MV-4-11 (cell line): ENCODE measurements around the gene POLN.
"Not testable (repeated sequence)": the region's sequence is repeated elsewhere in the genome, so short reads cannot be mapped to it uniquely, and the experiment has no call there.

Experiments
- DNase-seq: peaks from one replicate; lab custom pipeline; 2025; lab: John Stamatoyannopoulos, UW

The POLN gene

DNA sequence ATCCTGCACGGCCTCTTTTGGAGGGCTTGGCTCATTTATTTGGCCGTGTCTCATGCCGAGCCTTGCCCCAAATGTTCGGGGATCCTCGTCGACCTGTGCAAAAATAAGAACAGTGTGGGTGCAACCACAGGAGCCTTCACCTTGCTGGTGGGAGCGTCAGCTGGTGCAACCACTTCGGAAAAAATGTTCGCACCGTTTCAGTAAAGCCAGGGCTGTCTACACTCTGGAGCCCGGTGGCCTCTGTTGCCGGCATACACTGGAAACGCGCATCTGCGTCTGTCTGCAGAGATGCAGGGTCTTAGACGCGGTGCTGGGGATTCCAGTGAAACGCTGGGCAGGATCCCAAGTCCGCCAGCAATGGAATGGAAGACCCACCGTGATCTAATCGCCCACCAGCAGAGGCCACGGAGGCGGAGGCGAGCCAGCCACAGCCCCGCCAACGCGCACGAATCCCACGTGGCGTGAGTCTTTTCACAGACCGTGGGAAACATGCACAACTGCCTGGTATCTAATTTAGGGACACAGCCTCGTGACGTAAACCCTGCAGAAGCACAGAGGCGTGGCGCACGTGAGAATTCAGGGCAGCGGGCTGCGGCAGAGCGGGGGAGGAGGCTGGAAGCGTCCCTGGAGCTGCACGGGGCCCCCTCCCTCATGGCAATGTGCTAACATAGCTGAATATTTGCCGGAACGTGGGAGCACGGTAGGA is 33.8 kb upstream of the POLN start:
- no peak for DNase-seq

DNA sequence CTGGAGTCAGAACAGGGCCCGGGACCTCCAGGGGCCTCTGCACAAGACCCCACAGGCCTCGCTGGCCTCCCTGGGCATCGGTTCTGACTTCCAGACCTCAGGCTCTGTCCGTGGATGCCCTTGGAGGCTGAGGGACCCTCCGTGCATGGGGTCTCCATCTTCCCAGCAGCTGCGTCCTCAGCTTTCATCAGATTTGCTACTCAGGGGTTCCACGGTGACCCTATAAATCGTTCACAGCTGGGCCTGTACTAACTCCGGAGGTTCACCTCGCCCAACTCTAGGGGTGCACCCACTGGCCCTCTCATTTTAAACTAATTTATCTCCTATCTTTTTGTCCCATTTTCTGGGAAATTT is 33.1 kb upstream of the POLN start:
- DNase-seq: not testable (repeated sequence)

DNA sequence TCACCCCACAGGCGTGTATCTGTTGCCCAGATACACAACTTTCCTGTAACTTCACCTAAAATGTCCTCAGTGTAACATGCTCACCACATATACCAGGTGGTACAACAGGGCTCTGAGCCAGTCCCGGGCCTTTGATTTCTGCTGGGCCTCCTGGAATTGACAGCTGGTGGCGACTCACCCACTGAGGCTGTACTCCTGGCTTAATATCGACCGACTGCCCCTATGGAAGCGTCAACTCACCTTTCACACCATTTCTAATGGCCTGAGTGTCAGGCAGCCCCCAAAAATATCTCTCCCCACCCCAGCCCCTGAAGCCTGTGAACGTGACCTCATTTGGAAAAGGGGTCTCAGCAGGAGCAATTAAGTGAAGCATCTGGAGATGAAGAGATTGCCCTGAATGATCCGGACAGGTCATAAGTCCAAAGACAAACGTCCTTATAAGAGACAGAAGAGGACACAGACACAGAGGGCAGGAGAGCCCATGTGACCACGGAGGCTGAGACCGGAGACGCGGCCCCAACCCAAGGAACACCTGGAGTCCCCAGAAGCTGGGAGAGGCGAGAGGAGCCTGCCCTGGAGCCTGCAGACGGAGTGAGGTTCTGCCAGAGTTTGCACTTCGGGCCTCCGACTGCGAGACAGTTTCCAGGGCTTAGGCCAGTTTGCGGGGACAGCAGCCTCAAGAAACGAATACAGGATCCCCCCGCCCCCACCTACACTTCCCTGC is 32.6 kb upstream of the POLN start:
- DNase-seq: no peak

GRCh38 chr4:2273657-2274319 is 31.9 kb upstream of the POLN start:
- no peak for DNase-seq

DNA sequence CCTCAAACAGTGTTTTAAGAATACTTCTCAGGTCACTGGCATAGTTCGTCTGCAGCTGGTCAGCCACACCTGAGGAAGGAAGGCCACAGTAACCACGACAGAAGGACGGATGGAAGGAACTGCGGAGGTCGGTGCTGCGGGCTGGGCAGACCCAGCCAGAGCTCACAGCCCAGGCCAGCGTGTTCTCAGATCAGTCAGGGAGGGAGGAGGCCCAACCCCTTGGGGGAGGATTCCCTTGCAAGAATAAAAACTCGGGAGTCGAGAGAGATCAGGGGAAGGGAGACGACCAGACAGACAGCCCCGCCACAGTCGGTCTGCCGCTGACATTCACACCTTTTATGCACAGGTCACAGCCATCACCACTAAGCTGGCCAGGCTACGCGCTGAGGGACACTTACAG is 31.3 kb upstream of the POLN start:
- DNase-seq: no peak

DNA sequence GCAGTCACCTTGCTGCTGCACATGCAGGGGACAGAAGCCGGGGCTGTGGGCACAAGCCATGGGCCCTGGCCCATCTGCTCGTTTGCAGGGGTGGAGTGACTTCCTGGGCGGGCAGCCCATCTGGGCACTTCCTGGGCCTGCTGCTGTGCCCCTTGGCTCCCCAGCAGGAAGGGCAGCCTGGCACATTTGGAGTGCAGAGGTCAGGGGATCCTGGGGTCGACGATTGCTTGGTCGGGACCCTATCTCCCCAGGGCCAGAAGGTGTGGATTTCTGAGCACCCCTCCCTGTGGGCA is 30.9 kb upstream of the POLN start:
- DNase-seq: no peak

GRCh38 chr4:2272026-2272827 is 30.3 kb upstream of the POLN start:
- DNase-seq: no peak

DNA sequence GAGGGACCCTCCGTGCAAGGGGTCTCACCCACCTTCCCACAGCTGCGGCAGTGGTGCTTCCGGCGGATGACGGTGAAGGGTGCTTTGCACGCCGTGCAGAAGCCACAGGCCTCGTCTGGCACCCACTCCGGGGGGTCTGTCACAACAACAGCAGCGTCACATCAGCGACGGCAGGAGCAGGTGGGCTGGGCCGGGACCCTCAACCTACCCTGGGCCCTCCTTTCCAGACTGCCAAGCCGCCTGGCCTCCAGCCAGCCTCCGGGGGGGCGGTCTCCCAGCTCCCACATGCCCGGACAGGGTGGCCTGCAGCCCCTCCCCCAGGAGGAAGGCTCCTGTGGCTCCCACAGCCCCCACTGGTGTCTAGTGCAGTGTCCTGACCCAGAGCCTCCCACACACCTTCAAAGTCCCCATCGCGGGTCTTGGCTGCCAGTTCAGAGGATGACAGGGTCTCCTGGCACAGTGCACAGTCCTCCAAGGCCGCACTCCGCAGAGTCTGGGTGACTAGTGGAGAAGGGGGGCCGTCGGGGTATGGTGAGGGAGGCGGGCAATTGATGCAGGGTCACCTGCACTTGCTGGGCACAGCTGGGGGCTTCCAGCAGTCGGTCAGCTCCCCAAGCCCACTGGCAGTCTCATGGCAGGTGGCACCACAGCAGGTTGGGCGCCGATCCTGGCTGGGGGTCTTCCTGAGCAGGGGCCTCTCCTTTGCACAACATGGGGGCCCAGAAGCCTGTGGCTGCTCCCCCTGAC is 29.5 kb upstream of the POLN start:
- DNase-seq: no peak

DNA sequence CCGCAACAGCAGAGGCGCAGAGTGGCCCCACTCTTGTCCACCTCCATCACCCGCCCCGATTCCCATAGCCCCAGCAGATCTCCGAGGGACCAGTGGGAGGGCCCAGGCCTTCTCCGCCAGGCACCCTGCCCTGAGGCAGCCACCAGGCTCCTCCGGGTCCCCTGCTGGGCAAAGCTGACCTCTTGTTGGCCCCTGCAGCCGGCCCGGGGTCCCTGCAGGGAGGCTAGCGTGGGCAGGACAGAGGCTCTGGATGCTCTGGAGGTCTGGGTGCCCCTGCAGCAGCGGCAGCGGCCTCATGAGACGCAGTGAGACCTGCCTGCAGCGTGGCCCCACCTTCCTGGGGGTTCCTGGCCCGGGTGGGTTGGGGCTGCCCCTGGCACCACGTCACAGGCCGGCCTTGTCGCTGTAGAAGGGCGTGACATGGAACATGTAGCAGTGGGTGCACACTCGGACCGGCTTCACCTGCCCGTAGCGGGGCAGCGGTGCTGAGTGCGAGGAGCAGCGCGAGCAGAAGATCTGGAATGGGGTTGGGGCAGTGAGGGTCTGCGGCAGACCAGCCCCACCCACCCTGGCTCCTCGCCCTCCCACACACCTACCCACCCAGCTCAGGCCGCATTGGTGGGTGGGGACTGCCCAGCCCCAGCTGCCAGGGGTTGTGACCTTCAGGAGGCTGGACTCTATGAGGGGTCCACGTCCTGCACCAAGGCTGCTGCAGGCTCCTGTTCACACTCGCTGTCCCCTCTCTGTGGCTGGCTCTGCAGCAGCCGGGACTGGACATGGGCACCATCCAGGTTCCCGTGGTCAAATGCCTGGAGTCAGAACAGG is 28.6 kb upstream of the POLN start:
- no peak for DNase-seq

GRCh38 chr4:2269618-2270163 is 27.8 kb upstream of the POLN start:
- DNase-seq: no peak

DNA sequence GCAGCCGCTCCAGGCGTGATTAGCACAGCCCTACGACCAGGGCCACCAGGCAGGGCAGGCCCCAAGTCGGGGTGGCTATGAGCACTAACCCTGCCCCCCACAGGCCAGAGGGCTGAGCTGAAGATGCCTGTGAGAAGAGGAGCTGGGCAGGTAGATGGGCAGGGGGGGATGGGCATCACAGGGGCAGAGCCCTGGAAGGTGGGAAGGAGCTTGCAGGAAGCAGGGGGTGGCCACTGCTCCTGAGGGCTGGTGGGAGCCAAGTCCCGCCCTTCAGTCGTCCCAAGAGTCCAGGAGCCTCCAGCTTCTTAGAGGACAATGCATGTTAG is 27.2 kb upstream of the POLN start:
- DNase-seq: no peak

GRCh38 chr4:2268357-2269205 is 26.7 kb upstream of the POLN start:
- no peak for DNase-seq

DNA sequence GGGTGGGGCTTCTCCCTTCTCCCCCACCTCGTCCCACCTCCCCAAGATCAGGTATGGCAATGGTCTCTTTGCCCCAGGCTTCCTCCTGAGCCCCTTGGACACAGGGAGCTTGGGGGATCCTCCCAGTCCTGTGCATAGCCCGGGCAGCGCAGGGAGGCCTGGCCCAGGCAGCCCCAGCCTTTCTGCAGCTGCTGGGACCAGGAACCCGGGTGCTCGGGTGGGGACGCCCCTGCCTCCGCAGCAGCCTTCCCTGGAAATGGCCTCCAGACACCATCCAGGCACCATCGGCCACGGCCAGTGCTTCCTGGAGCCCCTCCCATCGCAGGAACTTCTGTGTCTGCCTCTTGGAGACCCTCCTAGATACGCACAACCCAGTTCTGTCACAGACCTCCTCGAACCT is 25.9 kb upstream of the POLN start:
- DNase-seq: no peak

DNA sequence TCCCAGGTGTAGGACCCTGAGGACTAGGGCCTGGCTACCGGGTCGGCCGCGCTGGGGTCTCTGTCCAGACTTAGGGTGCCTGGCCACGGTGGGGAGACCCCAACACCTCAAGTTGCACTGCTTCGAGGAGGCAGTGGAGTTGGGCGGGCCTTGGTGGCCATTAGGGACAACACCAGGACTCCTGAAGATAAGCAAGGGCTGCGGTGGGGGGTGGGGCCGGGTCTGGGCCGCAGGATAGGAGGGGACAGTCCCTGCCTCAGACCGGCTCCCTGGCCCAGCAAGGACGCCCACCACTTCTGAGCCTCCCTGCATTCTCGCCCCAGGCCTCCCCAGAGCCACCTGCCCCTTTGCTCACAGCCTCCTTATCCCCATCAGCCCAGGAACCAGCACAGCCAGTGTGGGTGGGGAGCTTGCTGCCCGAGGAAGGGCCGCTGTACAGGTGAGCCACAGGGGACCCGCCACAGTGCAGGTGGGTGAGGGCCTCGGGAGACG is 25.4 kb upstream of the POLN start:
- no peak for DNase-seq

DNA sequence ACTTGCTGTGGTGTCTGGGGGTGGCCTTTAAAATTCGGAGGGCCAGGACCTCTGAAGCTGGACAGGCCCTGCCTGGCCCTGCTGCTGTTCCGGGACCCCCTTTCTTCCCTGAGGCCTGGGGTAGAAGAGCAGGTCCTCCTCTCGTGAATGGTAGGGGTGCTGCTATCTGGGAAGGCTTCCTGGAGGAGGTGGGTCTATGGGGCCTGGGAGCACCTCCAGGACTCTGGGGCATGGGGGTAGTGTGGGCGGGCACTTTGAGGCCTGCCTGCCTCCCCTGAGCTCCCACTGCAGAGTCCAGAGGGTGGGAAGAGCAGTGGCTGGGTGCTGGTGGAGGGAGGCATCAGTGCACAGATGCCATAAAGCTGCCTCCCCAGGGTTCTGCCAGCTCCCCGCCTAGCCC is 24.9 kb upstream of the POLN start:
- no peak for DNase-seq

DNA sequence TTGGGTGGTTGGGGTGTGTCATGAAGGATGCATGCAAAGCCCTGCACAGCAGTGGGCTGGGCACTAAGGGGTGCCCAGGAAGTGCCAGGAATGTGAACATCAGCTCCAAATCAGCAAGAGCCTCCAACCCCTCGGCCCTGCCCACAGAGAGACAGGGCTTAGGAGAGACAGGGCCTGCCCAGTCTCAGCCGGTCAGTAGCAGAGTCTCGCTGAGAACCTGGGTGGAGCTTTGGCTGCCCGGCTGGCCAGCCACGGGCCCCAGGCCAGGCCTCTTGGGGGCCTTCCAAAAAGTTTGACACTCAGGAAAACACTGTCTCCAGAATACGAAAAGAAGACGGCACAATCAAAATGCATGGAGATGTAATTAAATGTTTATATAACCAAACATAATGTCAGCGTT is 24.3 kb upstream of the POLN start:
- DNase-seq: no peak

DNA sequence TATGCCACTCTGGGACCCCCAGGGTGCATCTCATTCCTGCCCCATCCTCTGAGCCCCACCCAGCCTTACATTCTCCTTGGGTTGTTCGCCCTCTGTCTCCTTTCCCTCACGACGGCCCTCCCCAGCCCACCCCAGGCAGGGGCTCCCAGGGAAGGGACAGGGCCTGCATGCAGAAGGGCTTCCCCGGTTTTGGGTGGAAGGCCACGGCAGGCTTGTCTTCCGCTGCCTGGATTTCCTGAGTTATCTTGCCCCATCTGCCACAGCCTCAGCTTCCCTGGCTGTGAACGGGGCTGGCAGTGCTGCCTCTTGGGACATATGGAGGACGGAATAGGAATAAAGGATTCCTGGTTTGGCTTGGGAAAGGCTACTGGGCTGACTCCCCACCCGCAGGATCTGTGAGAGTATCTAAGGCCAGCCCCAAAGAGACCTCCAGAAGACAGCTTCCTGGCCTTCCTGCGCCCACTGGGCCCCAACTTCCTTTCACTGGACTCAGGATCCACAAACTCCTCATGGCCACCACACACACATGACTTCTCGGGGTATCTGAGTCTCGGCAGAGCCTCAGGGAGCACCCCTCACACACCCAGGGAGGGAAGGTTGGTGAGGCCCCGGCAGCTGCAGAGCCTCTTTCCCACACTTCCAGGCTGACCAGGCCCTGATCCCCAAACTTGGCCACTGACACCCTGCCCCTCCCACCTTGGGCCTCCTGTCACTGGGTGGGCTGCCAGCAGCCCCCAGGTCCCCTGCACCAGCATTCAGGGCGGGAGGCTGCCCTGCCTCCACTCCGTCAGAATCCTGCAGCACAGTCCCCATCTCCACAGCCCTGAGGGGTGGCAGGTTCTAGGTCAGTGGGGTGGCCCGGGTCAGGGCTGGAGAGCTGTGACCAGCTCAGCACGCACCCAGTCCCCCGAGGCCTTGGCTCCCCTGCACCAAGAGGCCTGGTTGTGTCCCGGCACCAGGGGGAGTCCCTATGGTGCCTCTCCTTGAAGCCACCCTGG is 23.5 kb upstream of the POLN start:
- no peak for DNase-seq

- DNase-seq: no peak
Observed at GRCh38 chr4:2264481-2265041, 22.6 kb upstream of the POLN start.
